Measurements from ENCODE around the gene ENG.

The ENG gene

DNA sequence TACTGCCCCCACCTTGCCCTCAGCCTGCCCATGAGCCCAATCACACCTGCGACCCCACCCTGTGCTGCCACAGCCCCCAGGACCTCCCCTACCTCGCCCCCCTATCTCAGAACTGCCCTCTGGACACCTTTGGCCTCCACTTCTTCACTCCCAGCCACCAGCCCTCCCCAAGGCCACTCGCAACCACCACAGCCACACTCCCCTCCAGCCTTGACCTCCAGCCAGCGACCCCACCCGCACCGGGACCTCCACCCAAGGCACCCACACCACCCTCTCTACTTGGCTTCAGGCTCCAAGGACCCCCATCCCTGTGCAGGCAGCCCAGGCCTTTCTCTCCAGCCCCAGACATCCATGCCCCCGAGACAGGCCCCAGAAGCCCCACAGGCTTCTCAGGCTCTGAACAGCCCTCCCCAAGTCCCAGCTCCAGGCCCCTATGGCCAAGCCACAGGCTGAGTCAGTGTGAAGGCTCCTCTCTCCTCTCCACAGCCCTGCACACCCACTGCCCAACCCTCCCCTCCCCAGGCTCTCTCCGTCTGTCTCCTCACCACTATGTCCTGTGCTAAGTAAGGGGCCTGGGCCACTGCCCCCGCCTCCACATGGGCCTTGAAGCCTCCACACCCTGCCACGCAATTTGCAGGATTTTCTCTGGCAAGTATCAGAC, 21.0 kb upstream of the ENG start:
- Histone ChIP-seq H3K27ac (ENCODE audit: insufficient read depth in 1 of 2, low read depth in 1 of 2, low read length in 2 of 2, poor library complexity in 1 of 2, severe bottlenecking in 2 of 2) (no peak overlapping the region), H3K4me1 (ENCODE audit: control extremely low read depth in 1 of 4, control insufficient read depth in 4 of 4, insufficient read depth in 4 of 4, low read length in 3 of 4) (peaks cover 0 to 19% (median 13%) of the 10 kb centered on the region in 4 experiments), H3K4me3 (ENCODE audit: control insufficient read depth in 1 of 7, extremely low read depth in 1 of 7, insufficient read depth in 4 of 7, low read depth in 2 of 7, low read length in 6 of 7) (no peak overlapping the region), H3K9me3 (ENCODE audit: control extremely low read depth in 1 of 5, control insufficient read depth in 4 of 5, insufficient read depth in 2 of 5, low read depth in 1 of 5, low read length in 4 of 5) (no peaks in the 10 kb centered on the region), H3K27me3 (replicated peaks in 2 of 5; ENCODE audit: control insufficient read depth in 4 of 5, insufficient read depth in 5 of 5, low read length in 4 of 5) (peaks cover 0 to 3% (median 0%) of the 10 kb centered on the region in 5 experiments), H3K36me3 (ENCODE audit: control insufficient read depth in 4 of 4, insufficient read depth in 4 of 4, low read length in 3 of 4) (no peaks in the 10 kb centered on the region)
- POLR2A ChIA-PET, result no interaction called here
- WGBS (ENCODE audit: insufficient coverage), result 98% methylated on average over 7 of the region's 10 CpGs
- no peak for DNase-seq
- CTCF ChIA-PET, result interaction anchor here (0.6 to 1.7 kb wide), 7 partner anchors 10 to 112 kb away, joined by 3 to 7 read pairs (median 3); no protein-coding TSS in a partner anchor

DNA sequence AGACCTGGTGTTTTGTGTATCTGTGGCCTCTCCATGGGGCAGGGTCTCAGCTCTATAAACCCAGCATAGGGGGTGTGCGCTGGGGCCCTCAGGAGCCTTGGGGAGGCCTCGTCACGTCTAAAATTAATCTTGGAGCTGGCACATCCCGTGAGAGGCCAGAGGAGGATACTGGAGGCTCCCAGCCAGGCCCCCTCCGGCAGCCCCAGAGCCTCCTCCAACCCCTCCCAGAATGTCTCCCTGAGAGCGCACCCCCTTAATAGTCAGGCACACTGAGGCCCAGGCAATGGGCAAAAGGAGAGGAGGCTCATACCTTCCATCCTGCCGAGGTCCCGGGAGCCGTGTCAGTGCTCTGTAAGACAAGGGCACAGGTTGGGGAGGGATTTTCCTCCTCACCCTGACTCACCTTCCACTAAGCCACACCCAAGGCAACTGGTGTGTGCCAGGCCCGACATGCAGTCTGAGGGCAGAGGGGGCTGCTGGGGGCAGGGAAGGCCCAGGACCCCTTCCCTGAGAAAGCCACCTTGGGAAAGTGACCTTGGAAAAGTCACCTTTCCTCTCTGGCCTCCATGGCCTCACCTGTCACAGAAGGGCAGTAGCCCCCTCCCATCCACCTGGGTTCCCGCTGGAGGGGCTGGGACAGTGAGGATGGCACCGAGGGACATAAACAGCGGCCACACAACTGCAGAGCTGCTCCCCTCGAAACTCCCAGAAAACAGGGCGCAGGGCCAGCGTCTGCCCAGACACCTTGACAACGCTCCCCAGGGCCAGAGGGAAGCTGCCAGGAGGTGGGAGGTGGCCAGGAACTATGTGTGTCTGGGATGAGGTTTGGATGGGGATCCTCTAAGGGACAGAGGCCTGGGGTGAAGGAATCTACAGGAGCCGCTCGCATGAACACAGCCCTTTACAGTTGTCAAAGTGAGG, 20.1 kb upstream of the ENG start:
- DNase-seq, result no peak
- Histone ChIP-seq H3K4me3 (ENCODE audit: control insufficient read depth in 1 of 7, extremely low read depth in 1 of 7, insufficient read depth in 4 of 7, low read depth in 2 of 7, low read length in 6 of 7) (no peak overlapping the region), H3K27me3 (replicated peaks in 2 of 5; ENCODE audit: control insufficient read depth in 4 of 5, insufficient read depth in 5 of 5, low read length in 4 of 5) (peaks cover 0 to 3% (median 0%) of the 10 kb centered on the region in 5 experiments), H3K4me1 (ENCODE audit: control extremely low read depth in 1 of 4, control insufficient read depth in 4 of 4, insufficient read depth in 4 of 4, low read length in 3 of 4) (peaks cover 0 to 19% (median 15%) of the 10 kb centered on the region in 4 experiments), H3K27ac (ENCODE audit: insufficient read depth in 1 of 2, low read depth in 1 of 2, low read length in 2 of 2, poor library complexity in 1 of 2, severe bottlenecking in 2 of 2) (no peak overlapping the region), H3K36me3 (ENCODE audit: control insufficient read depth in 4 of 4, insufficient read depth in 4 of 4, low read length in 3 of 4) (no peaks in the 10 kb centered on the region), H3K9me3 (ENCODE audit: control extremely low read depth in 1 of 5, control insufficient read depth in 4 of 5, insufficient read depth in 2 of 5, low read depth in 1 of 5, low read length in 4 of 5) (no peaks in the 10 kb centered on the region)
- ChIA-PET POLR2A (interaction anchor here (0.8 kb wide), 1 partner anchor 77 kb away, joined by 3 read pairs; no protein-coding TSS in a partner anchor), CTCF (interaction anchor here (1.0 to 1.6 kb wide), 8 partner anchors 10 to 112 kb away, joined by 3 to 5 read pairs (median 3); no protein-coding TSS in a partner anchor)
- WGBS (ENCODE audit: insufficient coverage), result 94% methylated on average over 9 of the region's 19 CpGs

DNA sequence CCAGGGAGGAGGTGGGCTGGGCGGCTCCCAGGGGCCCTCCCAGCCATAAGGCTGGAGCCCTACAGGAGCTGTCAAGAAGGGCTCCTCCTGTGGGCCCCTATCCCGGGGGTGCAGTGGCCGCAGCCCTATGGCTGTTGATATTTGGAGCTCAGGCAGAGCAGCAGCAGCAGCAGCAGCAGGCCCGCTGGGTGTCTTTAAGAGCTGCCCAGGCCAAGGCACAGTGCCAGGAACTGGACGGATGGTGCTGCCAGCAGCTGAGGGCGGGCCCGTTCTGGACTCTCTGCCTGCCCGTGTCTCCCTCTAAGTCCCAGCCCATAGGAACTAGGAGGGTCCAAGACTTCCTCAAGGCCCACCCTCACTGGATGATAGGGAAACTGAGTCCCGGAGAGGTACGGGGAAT, 19.4 kb upstream of the ENG start:
- Histone ChIP-seq H3K27me3 (replicated peaks in 2 of 5; ENCODE audit: control insufficient read depth in 4 of 5, insufficient read depth in 5 of 5, low read length in 4 of 5) (peaks cover 0 to 3% (median 0%) of the 10 kb centered on the region in 5 experiments), H3K9me3 (ENCODE audit: control extremely low read depth in 1 of 5, control insufficient read depth in 4 of 5, insufficient read depth in 2 of 5, low read depth in 1 of 5, low read length in 4 of 5) (no peaks in the 10 kb centered on the region), H3K36me3 (ENCODE audit: control insufficient read depth in 4 of 4, insufficient read depth in 4 of 4, low read length in 3 of 4) (no peaks in the 10 kb centered on the region), H3K4me3 (ENCODE audit: control insufficient read depth in 1 of 7, extremely low read depth in 1 of 7, insufficient read depth in 4 of 7, low read depth in 2 of 7, low read length in 6 of 7) (no peak overlapping the region), H3K4me1 (ENCODE audit: control extremely low read depth in 1 of 4, control insufficient read depth in 4 of 4, insufficient read depth in 4 of 4, low read length in 3 of 4) (peaks cover 0 to 18% (median 14%) of the 10 kb centered on the region in 4 experiments), H3K27ac (ENCODE audit: insufficient read depth in 1 of 2, low read depth in 1 of 2, low read length in 2 of 2, poor library complexity in 1 of 2, severe bottlenecking in 2 of 2) (no peak overlapping the region)
- DNase-seq, result no peak
- 95% methylated on average over 9 of the region's 10 CpGs for WGBS (ENCODE audit: insufficient coverage)
- ChIA-PET POLR2A (interaction anchor here (0.8 kb wide), 1 partner anchor 77 kb away, joined by 3 read pairs; no protein-coding TSS in a partner anchor), CTCF (interaction anchor here (1.0 to 5.5 kb wide), 10 partner anchors 8 to 111 kb away, joined by 3 to 33 read pairs (median 4); no protein-coding TSS in a partner anchor)

DNA sequence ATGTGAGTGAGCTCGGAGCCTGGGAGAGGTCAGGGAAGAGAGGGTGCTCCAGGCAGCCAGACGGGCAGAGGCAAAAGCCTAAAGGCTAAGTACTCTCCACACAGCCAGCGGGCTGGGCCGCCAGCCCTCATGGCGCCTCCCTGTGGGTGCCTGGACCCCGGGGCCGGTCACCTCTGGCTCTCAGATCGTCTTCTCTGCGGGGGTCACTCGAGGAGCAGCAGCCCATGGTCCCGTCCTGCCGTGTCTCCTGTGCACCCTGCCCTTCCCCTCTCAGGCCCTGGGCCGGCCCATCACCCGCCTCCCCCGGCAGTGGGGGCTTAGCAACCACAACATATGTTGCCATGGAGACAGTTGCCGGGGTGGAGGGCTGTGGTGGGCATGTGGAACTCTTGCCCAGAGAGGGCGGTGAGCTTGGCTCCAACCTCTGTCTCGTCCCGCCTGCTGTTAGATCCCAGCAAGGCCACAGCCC, 18.8 kb upstream of the ENG start:
- WGBS (ENCODE audit: insufficient coverage), result 85% methylated on average over 15 of the region's 19 CpGs
- Histone ChIP-seq H3K36me3 (ENCODE audit: control insufficient read depth in 4 of 4, insufficient read depth in 4 of 4, low read length in 3 of 4) (no peaks in the 10 kb centered on the region), H3K4me1 (ENCODE audit: control extremely low read depth in 1 of 4, control insufficient read depth in 4 of 4, insufficient read depth in 4 of 4, low read length in 3 of 4) (peaks cover 0 to 18% (median 14%) of the 10 kb centered on the region in 4 experiments), H3K4me3 (ENCODE audit: control insufficient read depth in 1 of 7, extremely low read depth in 1 of 7, insufficient read depth in 4 of 7, low read depth in 2 of 7, low read length in 6 of 7) (no peak overlapping the region), H3K9me3 (ENCODE audit: control extremely low read depth in 1 of 5, control insufficient read depth in 4 of 5, insufficient read depth in 2 of 5, low read depth in 1 of 5, low read length in 4 of 5) (no peaks in the 10 kb centered on the region), H3K27me3 (replicated peaks in 2 of 5; ENCODE audit: control insufficient read depth in 4 of 5, insufficient read depth in 5 of 5, low read length in 4 of 5) (peaks cover 0 to 3% (median 0%) of the 10 kb centered on the region in 5 experiments), H3K27ac (ENCODE audit: insufficient read depth in 1 of 2, low read depth in 1 of 2, low read length in 2 of 2, poor library complexity in 1 of 2, severe bottlenecking in 2 of 2) (no peak overlapping the region)
- peak in 2 of 3 donors; percentile 48 to 52 for DNase-seq
- CTCF ChIA-PET, result interaction anchor here (1.0 to 5.5 kb wide), 12 partner anchors 9 to 111 kb away, joined by 3 to 41 read pairs (median 4); no protein-coding TSS in a partner anchor
- POLR2A ChIA-PET, result no interaction called here

DNA sequence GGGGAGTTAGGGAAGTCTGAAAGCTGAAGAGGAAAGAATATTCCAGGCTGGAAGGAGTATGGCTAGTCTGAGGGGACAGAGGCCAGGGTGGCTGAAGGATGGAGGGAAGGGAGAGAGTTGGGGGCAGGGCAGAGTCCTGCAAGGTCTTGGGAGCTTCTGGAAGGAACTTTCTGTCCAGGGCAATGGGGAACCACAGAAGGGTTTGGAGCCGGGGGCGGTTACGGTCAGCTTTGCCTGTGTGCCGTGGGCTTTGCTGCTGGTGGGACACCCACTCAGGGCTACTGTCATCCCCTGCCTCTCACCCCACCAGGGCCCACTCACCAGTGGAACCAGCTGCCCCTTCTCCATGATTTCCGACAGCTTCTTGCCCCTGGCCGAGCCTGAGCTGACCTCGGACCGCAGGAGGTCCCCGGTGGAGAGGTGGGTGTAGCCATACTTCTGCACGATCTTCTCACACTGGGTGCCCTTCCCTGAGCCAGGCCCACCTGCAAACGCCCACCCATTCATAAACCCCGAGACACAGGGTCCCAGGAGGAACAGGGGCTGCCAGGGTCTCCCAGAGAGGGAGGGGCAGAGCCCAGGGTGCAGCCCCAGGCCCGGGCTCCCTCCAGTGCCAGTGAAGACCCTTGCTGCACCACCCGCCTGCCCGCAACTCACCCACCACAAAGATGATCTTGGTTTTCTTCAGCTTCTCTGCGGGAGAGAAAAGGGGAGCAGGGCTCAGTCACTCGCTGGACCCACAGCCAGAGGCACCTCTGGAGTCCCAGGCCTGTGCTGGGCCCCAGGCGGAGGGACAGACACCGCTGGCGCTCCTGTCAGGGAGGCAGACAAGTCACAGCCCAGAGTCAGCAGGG, 18.1 kb upstream of the ENG start:
- Histone ChIP-seq H3K27ac (ENCODE audit: insufficient read depth in 1 of 2, low read depth in 1 of 2, low read length in 2 of 2, poor library complexity in 1 of 2, severe bottlenecking in 2 of 2) (no peak overlapping the region), H3K36me3 (ENCODE audit: control insufficient read depth in 4 of 4, insufficient read depth in 4 of 4, low read length in 3 of 4) (no peaks in the 10 kb centered on the region), H3K9me3 (ENCODE audit: control extremely low read depth in 1 of 5, control insufficient read depth in 4 of 5, insufficient read depth in 2 of 5, low read depth in 1 of 5, low read length in 4 of 5) (no peaks in the 10 kb centered on the region), H3K27me3 (replicated peaks in 2 of 5; ENCODE audit: control insufficient read depth in 4 of 5, insufficient read depth in 5 of 5, low read length in 4 of 5) (peaks cover 0 to 3% (median 0%) of the 10 kb centered on the region in 5 experiments), H3K4me3 (ENCODE audit: control insufficient read depth in 1 of 7, extremely low read depth in 1 of 7, insufficient read depth in 4 of 7, low read depth in 2 of 7, low read length in 6 of 7) (no peak overlapping the region), H3K4me1 (ENCODE audit: control extremely low read depth in 1 of 4, control insufficient read depth in 4 of 4, insufficient read depth in 4 of 4, low read length in 3 of 4) (peaks cover 0 to 13% (median 11%) of the 10 kb centered on the region in 4 experiments)
- no peak for DNase-seq
- 97% methylated on average over 15 of the region's 20 CpGs for WGBS (ENCODE audit: insufficient coverage)
- CTCF ChIA-PET, result interaction anchor here (0.8 to 5.5 kb wide), 11 partner anchors 9 to 138 kb away, joined by 3 to 50 read pairs (median 4); partner anchors contain the start of gene TOR2A
- POLR2A ChIA-PET, result interaction anchor here (1.4 kb wide), 1 partner anchor 43 kb away, joined by 4 read pairs; no protein-coding TSS in a partner anchor

DNA sequence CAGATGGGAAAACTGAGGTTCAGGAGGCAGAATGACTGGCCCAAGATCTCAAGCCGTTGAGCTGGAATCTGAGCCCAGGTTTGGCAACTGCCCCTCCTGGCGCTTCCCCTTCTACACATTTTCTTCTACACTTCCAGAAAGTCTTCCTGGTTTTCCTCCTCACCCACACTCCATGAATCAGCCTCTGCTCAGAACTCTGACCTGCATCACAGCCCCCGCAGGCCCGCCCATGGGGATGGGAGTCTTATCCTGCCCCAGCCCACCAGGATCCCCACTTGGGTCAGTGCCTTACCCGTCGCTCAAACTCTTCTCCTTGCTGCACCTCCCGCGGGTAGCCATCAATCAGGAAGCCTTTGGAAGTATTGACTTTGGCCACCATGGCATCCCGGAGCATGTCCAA, 17.1 kb upstream of the ENG start:
- H3K27ac ChIP-seq (ENCODE audit: insufficient read depth in 1 of 2, low read depth in 1 of 2, low read length in 2 of 2, poor library complexity in 1 of 2, severe bottlenecking in 2 of 2), result no peak overlapping the region
- H3K9me3 ChIP-seq (ENCODE audit: control extremely low read depth in 1 of 5, control insufficient read depth in 4 of 5, insufficient read depth in 2 of 5, low read depth in 1 of 5, low read length in 4 of 5), result no peaks in the 10 kb centered on the region
- H3K27me3 ChIP-seq (replicated peaks in 2 of 5; ENCODE audit: control insufficient read depth in 4 of 5, insufficient read depth in 5 of 5, low read length in 4 of 5), result no peaks in the 10 kb centered on the region
- DNase-seq, result no peak
- H3K36me3 ChIP-seq (ENCODE audit: control insufficient read depth in 4 of 4, insufficient read depth in 4 of 4, low read length in 3 of 4), result no peaks in the 10 kb centered on the region
- POLR2A ChIA-PET, result interaction anchor here (1.4 kb wide), 1 partner anchor 44 kb away, joined by 4 read pairs; no protein-coding TSS in a partner anchor
- WGBS (ENCODE audit: insufficient coverage), result 100% methylated on average over 4 of the region's 9 CpGs
- H3K4me3 ChIP-seq (ENCODE audit: control insufficient read depth in 1 of 7, extremely low read depth in 1 of 7, insufficient read depth in 4 of 7, low read depth in 2 of 7, low read length in 6 of 7), result no peak overlapping the region
- H3K4me1 ChIP-seq (ENCODE audit: control extremely low read depth in 1 of 4, control insufficient read depth in 4 of 4, insufficient read depth in 4 of 4, low read length in 3 of 4), result peaks cover 0 to 12% (median 5%) of the 10 kb centered on the region in 4 experiments
- CTCF ChIA-PET, result interaction anchor here (1.4 to 5.5 kb wide), 10 partner anchors 9 to 137 kb away, joined by 4 to 50 read pairs (median 18); partner anchors contain the start of genes ST6GALNAC4 and TOR2A

Measured in common myeloid progenitor, CD34-positive (primary cell).